ENCODE measurements around the gene DGKG. TPM values are rescaled to one million over a fixed set of nuclear protein-coding genes. Genes with fewer than 3 reads are reported as not detected.

DGKG gene
- total and polyA plus RNA-seq, 4 donors, result 0.84 to 7.8 (median 1.7) TPM

- TF ChIP-seq NR2F2 (IDR thresholded peaks at IDR 0.05) (peak; percentile 30), ATF3 (IDR thresholded peaks at IDR 0.05) (no peak), TAF1 (conservative IDR thresholded peaks at IDR 0.05) (no peak)
- WGBS, result 83% methylated on average over 4 of the region's 4 CpGs
- Histone ChIP-seq H3K4me1 (ENCODE audit: control insufficient read depth in 4 of 4, insufficient read depth in 4 of 4, low read length in 3 of 4) (peaks cover 0 to 5% (median 2%) of the 10 kb centered on the region in 4 donors), H3K9me3 (ENCODE audit: control insufficient read depth in 4 of 4, low read length in 3 of 4) (no peaks in the 10 kb centered on the region), H3K36me3 (ENCODE audit: control insufficient read depth in 4 of 4, insufficient read depth in 3 of 4, low read depth in 1 of 4, low read length in 3 of 4) (no peaks in the 10 kb centered on the region), H3K27me3 (ENCODE audit: control insufficient read depth in 4 of 4, insufficient read depth in 4 of 4, low read length in 3 of 4) (no peaks in the 10 kb centered on the region), H3K9ac (ENCODE audit: low read depth in 1 of 2, low read length in 2 of 2) (no peak overlapping the region), H3K27ac (ENCODE audit: low read depth in 1 of 2, low read length in 2 of 2) (no peak overlapping the region), H3K4me3 (ENCODE audit: low read depth in 1 of 3, low read length in 3 of 3) (no peak overlapping the region)
- DNase-seq (ENCODE audit: low spot score), result no peak
These were observed 22.7 kb downstream of the DGKG start for GRCh38 chr3:186339180-186339918.

GRCh38 chr3:186333256-186333655 is 28.8 kb downstream of the DGKG start:
- H3K9ac ChIP-seq (ENCODE audit: low read depth in 1 of 2, low read length in 2 of 2), result no peak overlapping the region
- TF ChIP-seq ZBTB33 (IDR thresholded peaks at IDR 0.05), result no peak
- no peak for TF ChIP-seq GABPA (IDR thresholded peaks at IDR 0.05 in 1 of 2, conservative IDR thresholded peaks at IDR 0.05 in 1 of 2)
- no peak for TF ChIP-seq TAF1 (conservative IDR thresholded peaks at IDR 0.05)
- TF ChIP-seq RAD21 (IDR thresholded peaks at IDR 0.05), result no peak
- TF ChIP-seq FOXA2 (IDR thresholded peaks at IDR 0.05), result no peak
- TF ChIP-seq RXRA (IDR thresholded peaks at IDR 0.05), result no peak
- no peak for TF ChIP-seq YY1 (IDR thresholded peaks at IDR 0.05)
- no peak for TF ChIP-seq HNF4G (IDR thresholded peaks at IDR 0.05)
- TF ChIP-seq REST (IDR thresholded peaks at IDR 0.05), result no peak
- TF ChIP-seq FOXA1 (IDR thresholded peaks at IDR 0.05), result no peak
- TF ChIP-seq CTCF (IDR thresholded peaks at IDR 0.05; ENCODE audit: low read depth, low read length, missing input control), result no peak
- H3K27ac ChIP-seq (ENCODE audit: low read depth in 1 of 2, low read length in 2 of 2), result no peak overlapping the region
- H3K27me3 ChIP-seq (ENCODE audit: control insufficient read depth in 4 of 4, insufficient read depth in 4 of 4, low read length in 3 of 4), result no peaks in the 10 kb centered on the region
- no peaks in the 10 kb centered on the region for H3K9me3 ChIP-seq (ENCODE audit: control insufficient read depth in 4 of 4, low read length in 3 of 4)
- no peak for DNase-seq (ENCODE audit: low spot score)
- no peak overlapping the region for H3K4me3 ChIP-seq (ENCODE audit: low read depth in 1 of 3, low read length in 3 of 3)
- H3K36me3 ChIP-seq (ENCODE audit: control insufficient read depth in 4 of 4, insufficient read depth in 3 of 4, low read depth in 1 of 4, low read length in 3 of 4), result no peaks in the 10 kb centered on the region
- H3K4me1 ChIP-seq (ENCODE audit: control insufficient read depth in 4 of 4, insufficient read depth in 4 of 4, low read length in 3 of 4), result peaks cover 0 to 7% (median 2%) of the 10 kb centered on the region in 4 donors

Data from liver (tissue), 9 donors.